GM12878 (cell line): ENCODE data around the gene ATXN1. TPM values are rescaled to one million over a fixed set of nuclear protein-coding genes. Genes with fewer than 3 reads are reported as not detected.

Experiments used
- ATAC-seq: fragments of 200-7000 bp; cut with Tn5 transposase; 3 replicates; pipeline ENCODE4 v1.9.1; 2020; ENCODE audit warnings: mild to moderate bottlenecking, moderate library complexity
- BruUV-seq: library from RNA; stranded (reverse); fragments of 400-500 nt; replicated peaks from 2 replicates; lab custom pipeline; 2021; lab: Mats Ljungman, UMichigan
- CTCF ChIA-PET: fragments of 300-600 bp; sonication (Branson Sonifier 250); formaldehyde crosslinking; extraction: SDS; loops from one replicate; lab custom pipeline; 2021; ENCODE audit warnings: inconsistent platforms; lab: Yijun Ruan, JAX
- POLR2A ChIA-PET: fragments of 350-600 bp; formaldehyde crosslinking; extraction: SDS; loops from one replicate; lab custom pipeline; 2021; ENCODE audit warnings: inconsistent platforms; lab: Charles Lee
- RAD21 ChIA-PET: fragments of 300-600 bp; sonication (Branson Sonifier 250); formaldehyde crosslinking; loops from one replicate; lab custom pipeline; 2023; ENCODE audit warnings: antibody characterized with exemption; ENCODE audit not compliant: unreplicated experiment; lab: Charles Lee
- SMC1A ChIA-PET: fragments of 300-600 bp; sonication (Branson Sonifier 250); formaldehyde crosslinking; loops from one replicate; lab custom pipeline; 2023; ENCODE audit not compliant: unreplicated experiment, uncharacterized antibody; lab: Charles Lee
- DNase-seq: peaks from one replicate; pipeline ENCODE4 v3.0.0-alpha.2; 2011; ENCODE audit warnings: low read depth, low spot score
- FAIRE-seq: peaks from 3 replicates; lab custom pipeline; 2011; peaks lifted over from hg19 to GRCh38; lab: Jason Lieb, UNC
- H2AFZ ChIP-seq: 2 replicates; pipeline ENCODE4 v1.6.0; 2011; ENCODE audit warnings: low read depth, low read length, control low read depth; ENCODE audit not compliant: control insufficient read depth
- H3K27ac ChIP-seq: 2 replicates; pipeline ENCODE4 v1.5.1; 2011; ENCODE audit warnings: control low read depth; ENCODE audit not compliant: control insufficient read depth, insufficient read depth
- H3K27me3 ChIP-seq, 2 experiments: replicated peaks in 1 of 2; 2 replicates each; pipeline versions ENCODE4 v1.6.0 to v1.6.1; 2011; ENCODE audit warnings: low read length in 1 of 2; ENCODE audit not compliant: control insufficient read depth in 2 of 2, insufficient read depth in 2 of 2
- H3K36me3 ChIP-seq, 2 experiments: 2 replicates each; pipeline ENCODE4 v1.5.1; 2011; ENCODE audit warnings: low read length in 1 of 2; ENCODE audit not compliant: control insufficient read depth in 2 of 2, insufficient read depth in 2 of 2
- H3K4me1 ChIP-seq: 2 replicates; pipeline ENCODE4 v1.6.1; 2011; ENCODE audit warnings: mild to moderate bottlenecking, low read length, moderate library complexity, mixed read lengths; ENCODE audit not compliant: control insufficient read depth, insufficient read depth
- H3K4me2 ChIP-seq: 2 replicates; pipeline ENCODE4 v1.6.0; 2011; ENCODE audit warnings: control low read depth; ENCODE audit not compliant: control insufficient read depth, insufficient read depth
- H3K4me3 ChIP-seq: fragments of 200-600 bp; sonication (generic); 2 replicates; pipeline ENCODE4 v1.5.1; 2016
- H3K79me2 ChIP-seq: 2 replicates; pipeline ENCODE4 v1.6.0; 2011; ENCODE audit warnings: low read length; ENCODE audit not compliant: control insufficient read depth, insufficient read depth
- H3K9ac ChIP-seq: 2 replicates; pipeline ENCODE4 v1.8.0; 2011; ENCODE audit warnings: low read length, control low read depth, mixed read lengths; ENCODE audit not compliant: control insufficient read depth, insufficient read depth
- H3K9me3 ChIP-seq: replicated peaks from 3 replicates; pipeline ENCODE4 v1.5.1; 2011; ENCODE audit warnings: mild to moderate bottlenecking, low read length; ENCODE audit not compliant: control insufficient read depth, insufficient read depth
- H4K20me1 ChIP-seq: 2 replicates; pipeline ENCODE4 v1.6.0; 2011; ENCODE audit not compliant: control insufficient read depth, insufficient read depth
- ATF7 ChIP-seq: fragments of 450-650 bp; IDR thresholded peaks from 2 replicates; pipeline ENCODE4 v1.6.1; 2016; ENCODE audit warnings: low read depth, mild to moderate bottlenecking
- GATAD2B ChIP-seq: fragments of 450-650 bp; conservative IDR thresholded peaks from 2 replicates; pipeline ENCODE4 v1.6.1; 2017; ENCODE audit warnings: low read depth, mild to moderate bottlenecking, moderate library complexity
- KLF5 ChIP-seq: fragments of 450-650 bp; IDR thresholded peaks from 2 replicates; pipeline ENCODE4 v1.6.1; 2014; ENCODE audit warnings: mild to moderate bottlenecking; ENCODE audit not compliant: partially characterized antibody
- MTA3 ChIP-seq: IDR thresholded peaks from 2 replicates; pipeline ENCODE4 v1.6.1; 2012; ENCODE audit warnings: low read length, inconsistent platforms, borderline replicate concordance
- MXI1 ChIP-seq: fragments of 150-350 bp; IDR thresholded peaks from 2 replicates; pipeline ENCODE4 v1.6.1; 2011; ENCODE audit warnings: low read depth, mild to moderate bottlenecking, inconsistent platforms, low read length, improper control_type of control experiment
- MYC ChIP-seq: IDR thresholded peaks from 2 replicates; pipeline ENCODE4 v1.6.1; 2011; ENCODE audit warnings: mild to moderate bottlenecking, low read length, moderate library complexity, inconsistent platforms; ENCODE audit not compliant: insufficient read depth, insufficient replicate concordance, insufficient read length, severe bottlenecking
- NFXL1 ChIP-seq: fragments of 450-650 bp; IDR thresholded peaks from 2 replicates; pipeline ENCODE4 v1.6.1; 2017; ENCODE audit warnings: antibody characterized with exemption, mild to moderate bottlenecking, borderline replicate concordance
- NFYA ChIP-seq: IDR thresholded peaks from 2 replicates; pipeline ENCODE4 v1.6.1; 2011; ENCODE audit warnings: low read depth, mild to moderate bottlenecking, low read length, improper control_type of control experiment, borderline replicate concordance
- NR2C2 ChIP-seq: IDR thresholded peaks from 2 replicates; pipeline ENCODE4 v1.6.1; 2011; ENCODE audit warnings: borderline replicate concordance, low read depth; ENCODE audit not compliant: control insufficient read depth, insufficient read length
- POU2F2 ChIP-seq: IDR thresholded peaks from 3 replicates; pipeline ENCODE4 v1.6.1; 2011; ENCODE audit warnings: low read depth, mild to moderate bottlenecking, low read length, borderline replicate concordance
- RAD21 ChIP-seq: IDR thresholded peaks from 2 replicates; pipeline ENCODE4 v1.6.1; 2011; ENCODE audit warnings: mild to moderate bottlenecking, low read depth, low read length, moderate library complexity; ENCODE audit not compliant: insufficient read depth
- RBBP5 ChIP-seq: fragments of 200-600 bp; sonication (generic); conservative IDR thresholded peaks from 2 replicates; pipeline ENCODE4 v1.6.1; 2016
- RUNX3 ChIP-seq: IDR thresholded peaks from 2 replicates; pipeline ENCODE4 v1.6.1; 2012; ENCODE audit warnings: low read length, inconsistent platforms
- SKIL ChIP-seq: fragments of 450-650 bp; IDR thresholded peaks from 2 replicates; pipeline ENCODE4 v1.6.1; 2017; ENCODE audit warnings: mild to moderate bottlenecking, low read depth, inconsistent platforms; ENCODE audit not compliant: poor library complexity, severe bottlenecking
- SMAD1 ChIP-seq: fragments of 450-650 bp; IDR thresholded peaks from 2 replicates; pipeline ENCODE4 v1.6.1; 2018; ENCODE audit warnings: mild to moderate bottlenecking, low read depth; ENCODE audit not compliant: partially characterized antibody
- TCF7 ChIP-seq: IDR thresholded peaks from 2 replicates; pipeline ENCODE4 v1.6.1; 2014; ENCODE audit warnings: antibody characterized with exemption, borderline replicate concordance
- ZNF384 ChIP-seq: IDR thresholded peaks from 2 replicates; pipeline ENCODE4 v1.6.1; 2012; ENCODE audit warnings: low read depth, mild to moderate bottlenecking, low read length, improper control_type of control experiment, borderline replicate concordance
- ZSCAN29 ChIP-seq: fragments of 450-650 bp; IDR thresholded peaks from 2 replicates; pipeline ENCODE4 v1.6.1; 2017; ENCODE audit warnings: mild to moderate bottlenecking, moderate library complexity
- WGBS: methylation state at CpG from one replicate; pipeline ENCODE4 v1.1.6; 2016; ENCODE audit warnings: low lambda C conversion rate; ENCODE audit not compliant: insufficient replicate concordance, insufficient coverage; ENCODE audit errors: missing lambda C conversion rate; 5-methylcytosine and 5-hydroxymethylcytosine counted together
- in situ Hi-C: fragments of 300-500 bp; cut with MboI; formaldehyde crosslinking; loops from 9 replicates; pipeline ENCODE4 v1.14.3; 2018; ENCODE audit warnings: mixed read lengths
- intact Hi-C: fragments of 100-400 bp; cut with micrococcal nuclease; formaldehyde crosslinking; loops from one replicate; pipeline ENCODE4 v1.14.2; 2022; ENCODE audit not compliant: unreplicated experiment
- polyA plus RNA-seq, 11 experiments: library from polyadenylated mRNA; depleted of rRNA in 4 of 11; unstranded in 6 of 11; stranded (reverse) in 5 of 11; fragments of >200 nt; fragmentation: Nextera tagmentation in 4 of 11; fragmentation: Illumina TruSeq in 1 of 11; extraction: Ambion mirVana in 4 of 11; extraction: Trizol in 1 of 11; gene quantifications; 1 replicate in 1 of 11; 2 replicates in 10 of 11; pipeline versions ENCODE4 v1.2.1 to v1.2.3, GENCODE V29; 2011 to 2016; ENCODE audit warnings: inconsistent platforms in 2 of 11, missing spikeins in 2 of 11, low read depth in 1 of 11
- total RNA-seq, 4 experiments: library from RNA; depleted of rRNA in 3 of 4; stranded (reverse); fragments of >200 nt in 3 of 4; fragmentation: Illumina TruSeq in 1 of 4; extraction: Trizol in 1 of 4; gene quantifications; 2 replicates each; pipeline versions ENCODE4 v1.2.1 to v1.2.3, GENCODE V29; 2013 to 2021

ATXN1 gene
- total and polyA plus RNA-seq, 10 of the 15 experiments (the other 5 are each of a cell fraction or from before 2014, with no cell fraction given) = 12.2 to 51.2 (median 20.5) TPM

GRCh38 chr6:16442031-16442430, 319.2 kb downstream of the ATXN1 start:
- no peak overlapping the region for H3K4me2 ChIP-seq
- ChIA-PET POLR2A (interaction anchor here (0.6 to 1.9 kb wide), 3 partner anchors 22 to 32 kb away, joined by 4 to 6 read pairs (median 6); no protein-coding TSS in a partner anchor), CTCF (interaction anchor here (0.7 kb wide), 1 partner anchor 74 kb away, joined by 3 read pairs; no protein-coding TSS in a partner anchor)
- peaks cover 30% of the 10 kb centered on the region for H3K4me1 ChIP-seq
- H2AFZ ChIP-seq = no peak overlapping the region
- H3K27ac ChIP-seq = no peak overlapping the region
- TF ChIP-seq NFYA (no peak), RBBP5 (no peak), RAD21 (no peak), ZSCAN29 (no peak), POU2F2 (no peak), KLF5 (no peak), ATF7 (no peak), MYC (no peak), TCF7 (no peak), RUNX3 (no peak), SMAD1 (no peak), ZNF384 (no peak), NFXL1 (no peak), MXI1 (no peak), SKIL (no peak), GATAD2B (no peak), NR2C2 (no peak), MTA3 (no peak)
- TF ChIP-seq, all 136 proteins: peak for 0
- BruUV-seq = no TSS peak
- RAD21 ChIA-PET = interaction anchor here (1.4 kb wide), 1 partner anchor 28 kb away, joined by 5 read pairs; no protein-coding TSS in a partner anchor
- in situ Hi-C loops = no loop called here
- Histone ChIP-seq H3K9me3 (no peaks in the 10 kb centered on the region), H3K79me2 (peaks cover 22% of the 10 kb centered on the region), H3K4me3 (no peak overlapping the region), H3K27me3 (no peaks in the 10 kb centered on the region), H3K36me3 (peaks cover 3% of the 10 kb centered on the region in 2 experiments; a peak in 3 of 4 replicates), H3K9ac (no peak overlapping the region), H4K20me1 (no peaks in the 10 kb centered on the region)
- SMC1A ChIA-PET = interaction anchor here (1.3 to 15.6 kb wide), 4 partner anchors 9 to 31 kb away, joined by 3 to 314 read pairs (median 6); no protein-coding TSS in a partner anchor
- intact Hi-C loops = no loop called here
- DNase-seq (no peak), FAIRE-seq (no peak), ATAC-seq (no peak)
- WGBS = 98% methylated on average over 3 of the region's 3 CpGs
